Neural cell (in vitro differentiated cells): ENCODE data around the gene OGFOD2. TPM values are rescaled to one million over a fixed set of nuclear protein-coding genes. Genes with fewer than 3 reads are reported as not detected.

Source experiments
- H2AFZ ChIP-seq: fragments of 200-600, 300-800 bp; sonication (generic), shearing (Covaris generic); 2 replicates; pipeline ENCODE4 v1.6.0; 2014; ENCODE audit warnings: low read depth, mild to moderate bottlenecking, antibody characterized with exemption, low read length, moderate library complexity
- H3F3A ChIP-seq: fragments of 200-600 bp; shearing (Covaris generic); 2 replicates; pipeline ENCODE4 v1.6.1; 2016; ENCODE audit warnings: mild to moderate bottlenecking, moderate library complexity, mixed read lengths, antibody characterized with exemption, low read length; ENCODE audit not compliant: insufficient read depth, poor library complexity, severe bottlenecking
- H3K27ac ChIP-seq: fragments of 200-600, 300-800 bp; sonication (generic), shearing (Covaris generic); 2 replicates; pipeline ENCODE4 v1.5.1; 2014; ENCODE audit warnings: mild to moderate bottlenecking, low read length, moderate library complexity
- H3K27me3 ChIP-seq: fragments of 300-800, 200-600 bp; sonication (generic), shearing (Covaris generic); 2 replicates; pipeline ENCODE4 v1.6.0; 2014; ENCODE audit warnings: mild to moderate bottlenecking, low read depth, low read length, moderate library complexity; ENCODE audit not compliant: insufficient read depth
- H3K36me3 ChIP-seq: fragments of 300-800, 200-600 bp; sonication (generic), shearing (Covaris generic); 2 replicates; pipeline ENCODE4 v1.5.1; 2014; ENCODE audit warnings: mild to moderate bottlenecking, antibody characterized with exemption, low read length, moderate library complexity; ENCODE audit not compliant: insufficient read depth
- H3K4me2 ChIP-seq: fragments of 300-800, 200-600 bp; sonication (generic), shearing (Covaris generic); 2 replicates; pipeline ENCODE4 v1.6.0; 2014; ENCODE audit warnings: mild to moderate bottlenecking, low read length
- H3K4me3 ChIP-seq: fragments of 300-800, 200-600 bp; sonication (generic), shearing (Covaris generic); 2 replicates; pipeline ENCODE4 v1.5.1; 2014; ENCODE audit warnings: mild to moderate bottlenecking, low read length, moderate library complexity
- H3K79me2 ChIP-seq: fragments of 200-600 bp; shearing (Covaris generic); replicated peaks from 2 replicates; pipeline ENCODE4 v1.6.0; 2014; ENCODE audit warnings: mild to moderate bottlenecking, low read length, moderate library complexity; ENCODE audit not compliant: insufficient read depth
- H3K9ac ChIP-seq: fragments of 300-800, 200-600 bp; sonication (generic), shearing (Covaris generic); 2 replicates; pipeline ENCODE4 v1.6.1; 2016; ENCODE audit warnings: mild to moderate bottlenecking, low read length, mixed read lengths
- H3K9me2 ChIP-seq: fragments of 200-600 bp; shearing (Covaris generic); 2 replicates; pipeline ENCODE4 v1.6.1; 2016; ENCODE audit warnings: mild to moderate bottlenecking, low read length, mixed read lengths; ENCODE audit not compliant: insufficient read depth
- H3K9me3 ChIP-seq: fragments of 200-600, 300-800 bp; sonication (generic), shearing (Covaris generic); 2 replicates; pipeline ENCODE4 v1.6.1; 2016; ENCODE audit warnings: mild to moderate bottlenecking, mixed run types, low read length, moderate library complexity, mixed read lengths
- H4K20me1 ChIP-seq: fragments of 200-600 bp; shearing (Covaris generic); 2 replicates; pipeline ENCODE4 v1.6.1; 2016; ENCODE audit warnings: mild to moderate bottlenecking, mixed run types; ENCODE audit not compliant: insufficient read depth
- EP300 ChIP-seq: fragments of 450-650 bp; conservative IDR thresholded peaks from 2 replicates; pipeline ENCODE4 v1.6.1; 2014; ENCODE audit warnings: antibody characterized with exemption, mild to moderate bottlenecking, moderate library complexity; ENCODE audit not compliant: poor library complexity, severe bottlenecking
- EZH2 ChIP-seq: fragments of 200-600, 300-800 bp; shearing (Covaris generic), sonication (generic); IDR thresholded peaks from 2 replicates; pipeline ENCODE4 v1.6.1; 2014; ENCODE audit warnings: antibody characterized with exemption, low read length, borderline replicate concordance, mild to moderate bottlenecking; ENCODE audit not compliant: insufficient read depth, poor library complexity, severe bottlenecking
- MXI1 ChIP-seq: fragments of 450-650 bp; conservative IDR thresholded peaks from 2 replicates; pipeline ENCODE4 v1.6.1; 2014; ENCODE audit warnings: antibody characterized with exemption, mild to moderate bottlenecking; ENCODE audit not compliant: poor library complexity, severe bottlenecking
- POLR2AphosphoS5 ChIP-seq: IDR thresholded peaks from 2 replicates; pipeline ENCODE4 v1.6.1; 2012
- RAD21 ChIP-seq: fragments of 450-650 bp; conservative IDR thresholded peaks from 2 replicates; pipeline ENCODE4 v1.6.1; 2014; ENCODE audit warnings: antibody characterized with exemption, mild to moderate bottlenecking, moderate library complexity
- REST ChIP-seq: IDR thresholded peaks from 2 replicates; pipeline ENCODE4 v1.6.1; 2012; ENCODE audit warnings: borderline replicate concordance
- SMC3 ChIP-seq: fragments of 450-650 bp; conservative IDR thresholded peaks from 2 replicates; pipeline ENCODE4 v1.6.1; 2014; ENCODE audit warnings: antibody characterized with exemption, mild to moderate bottlenecking, moderate library complexity; ENCODE audit not compliant: poor library complexity
- TAF1 ChIP-seq: IDR thresholded peaks from 2 replicates; pipeline ENCODE4 v1.6.1; 2012; ENCODE audit warnings: low read depth
- polyA plus RNA-seq: library from polyadenylated mRNA; depleted of rRNA; stranded (reverse); fragments of >200 nt; gene quantifications from 2 replicates; pipeline ENCODE4 v1.2.3, GENCODE V29; 2014
- TF ChIP-seq, protein P1 (sequence below): fragments of 450-650 bp; IDR thresholded peaks from 2 replicates; pipeline ENCODE4 v1.5.1; 2014; ENCODE audit warnings: antibody characterized with exemption, mild to moderate bottlenecking, moderate library complexity; ENCODE audit not compliant: poor library complexity, severe bottlenecking

Gene OGFOD2
- polyA plus RNA-seq, 1 donor from 2014 or later = 27.8 TPM

DNA sequence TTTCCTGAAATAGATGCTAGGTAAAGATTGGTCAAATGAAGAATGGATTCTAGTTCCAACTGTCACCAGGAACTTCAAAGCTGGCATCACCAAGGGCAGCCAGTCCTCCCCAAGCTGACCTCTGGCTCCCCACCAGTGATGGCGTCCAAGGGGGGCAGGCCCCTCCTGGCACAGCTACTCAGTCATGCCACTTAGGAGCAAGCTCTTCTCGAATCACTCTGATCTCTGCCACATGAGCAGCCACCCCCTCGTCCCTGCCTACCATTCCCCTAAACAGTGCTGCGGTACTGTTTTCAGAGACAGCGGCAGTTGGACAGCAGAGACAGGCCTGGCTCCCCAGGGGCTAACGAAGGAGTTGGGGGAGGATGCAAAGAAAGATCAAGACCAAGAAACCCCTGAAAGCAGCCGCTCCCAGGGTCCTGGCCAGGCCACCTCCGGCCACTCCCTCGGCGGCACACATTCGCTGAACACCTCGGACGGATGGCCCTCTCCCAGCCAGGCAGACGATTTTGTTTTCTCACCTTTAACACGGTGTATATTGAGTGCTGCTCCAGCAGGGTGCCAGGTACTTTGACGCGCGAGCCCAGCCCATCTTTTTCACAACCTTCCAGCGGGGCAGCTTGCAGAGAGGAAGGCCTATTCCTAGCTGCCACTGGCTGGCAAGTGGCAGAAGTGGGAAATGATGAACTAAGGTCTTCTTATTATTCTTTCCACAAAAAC lies 52.8 kb downstream of the OGFOD2 start:
- no peak overlapping the region for H3K4me2 ChIP-seq
- no peaks in the 10 kb centered on the region for H4K20me1 ChIP-seq

GRCh38 chr12:123028475-123028874 lies 53.4 kb downstream of the OGFOD2 start:
- Histone ChIP-seq H2AFZ (no peak overlapping the region), H4K20me1 (no peaks in the 10 kb centered on the region), H3K27me3 (no peaks in the 10 kb centered on the region), H3K36me3 (no peaks in the 10 kb centered on the region), H3K79me2 (no peaks in the 10 kb centered on the region), H3K9ac (no peak overlapping the region), H3K9me2 (no peaks in the 10 kb centered on the region), H3K4me2 (no peak overlapping the region), H3K4me3 (no peak overlapping the region), H3F3A (no peaks in the 10 kb centered on the region), H3K9me3 (no peaks in the 10 kb centered on the region), H3K27ac (no peak overlapping the region)
- TF ChIP-seq REST = no peak
- no peak for TF ChIP-seq POLR2AphosphoS5
- TF ChIP-seq SMC3 = no peak
- TF ChIP-seq EP300 = no peak
- TF ChIP-seq RAD21 = no peak
- TF ChIP-seq TAF1 = no peak
- TF ChIP-seq EZH2 = no peak

More for the DNA sequence above, 52.8 kb downstream of the OGFOD2 start:
- Histone ChIP-seq H2AFZ (no peak overlapping the region), H3K4me3 (no peak overlapping the region), H3K9me3 (no peaks in the 10 kb centered on the region), H3K79me2 (no peaks in the 10 kb centered on the region), H3K9me2 (no peaks in the 10 kb centered on the region), H3K27ac (no peak overlapping the region), H3F3A (no peaks in the 10 kb centered on the region), H3K9ac (no peak overlapping the region), H3K27me3 (no peaks in the 10 kb centered on the region), H3K36me3 (no peaks in the 10 kb centered on the region)
- no peak for TF ChIP-seq RAD21
- TF ChIP-seq MXI1 = no peak
- no peak for TF ChIP-seq REST
- no peak for TF ChIP-seq EZH2
- TF ChIP-seq TAF1 = no peak
- TF ChIP-seq SMC3 = no peak
- TF ChIP-seq, protein P1, sequence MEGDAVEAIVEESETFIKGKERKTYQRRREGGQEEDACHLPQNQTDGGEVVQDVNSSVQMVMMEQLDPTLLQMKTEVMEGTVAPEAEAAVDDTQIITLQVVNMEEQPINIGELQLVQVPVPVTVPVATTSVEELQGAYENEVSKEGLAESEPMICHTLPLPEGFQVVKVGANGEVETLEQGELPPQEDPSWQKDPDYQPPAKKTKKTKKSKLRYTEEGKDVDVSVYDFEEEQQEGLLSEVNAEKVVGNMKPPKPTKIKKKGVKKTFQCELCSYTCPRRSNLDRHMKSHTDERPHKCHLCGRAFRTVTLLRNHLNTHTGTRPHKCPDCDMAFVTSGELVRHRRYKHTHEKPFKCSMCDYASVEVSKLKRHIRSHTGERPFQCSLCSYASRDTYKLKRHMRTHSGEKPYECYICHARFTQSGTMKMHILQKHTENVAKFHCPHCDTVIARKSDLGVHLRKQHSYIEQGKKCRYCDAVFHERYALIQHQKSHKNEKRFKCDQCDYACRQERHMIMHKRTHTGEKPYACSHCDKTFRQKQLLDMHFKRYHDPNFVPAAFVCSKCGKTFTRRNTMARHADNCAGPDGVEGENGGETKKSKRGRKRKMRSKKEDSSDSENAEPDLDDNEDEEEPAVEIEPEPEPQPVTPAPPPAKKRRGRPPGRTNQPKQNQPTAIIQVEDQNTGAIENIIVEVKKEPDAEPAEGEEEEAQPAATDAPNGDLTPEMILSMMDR = no peak
- TF ChIP-seq POLR2AphosphoS5 = no peak
- TF ChIP-seq EP300 = no peak
